HG02610 (cell line): Measurements from ENCODE around the gene HTRA3.

Source experiments
- ATAC-seq: cut with Tn5 transposase; IDR thresholded peaks from one replicate; pipeline ENCODE4 v1.9.1; 2021; ENCODE audit warnings: mild to moderate bottlenecking, moderate library complexity; ENCODE audit not compliant: unreplicated experiment

HTRA3 gene

GRCh38 chr4:8278421-8279287 lies 9.1 kb downstream of the HTRA3 start:
- ATAC-seq: no peak

- no peak for ATAC-seq
Observed at GRCh38 chr4:8279321-8280157, 10.0 kb downstream of the HTRA3 start.

GRCh38 chr4:8280158-8280875 lies 10.8 kb downstream of the HTRA3 start:
- no peak for ATAC-seq

- ATAC-seq: no peak
Observed at GRCh38 chr4:8280876-8281440, 11.4 kb downstream of the HTRA3 start.

GRCh38 chr4:8281519-8282133 lies 12.1 kb downstream of the HTRA3 start:
- ATAC-seq: no peak

- no peak for ATAC-seq
Observed at GRCh38 chr4:8282134-8282641, 12.6 kb downstream of the HTRA3 start.

- no peak for ATAC-seq
Observed at GRCh38 chr4:8282742-8283141, 13.2 kb downstream of the HTRA3 start.

GRCh38 chr4:8283161-8283560 lies 13.6 kb downstream of the HTRA3 start:
- no peak for ATAC-seq

- ATAC-seq: no peak
Observed at GRCh38 chr4:8283631-8284121, 14.1 kb downstream of the HTRA3 start.

GRCh38 chr4:8284391-8284790 lies 14.8 kb downstream of the HTRA3 start:
- ATAC-seq: no peak

- no peak for ATAC-seq
Observed at GRCh38 chr4:8285143-8285975, 15.8 kb downstream of the HTRA3 start.

GRCh38 chr4:8285976-8286718 lies 16.6 kb downstream of the HTRA3 start:
- no peak for ATAC-seq

- ATAC-seq: no peak
Observed at GRCh38 chr4:8286719-8287342, 17.3 kb downstream of the HTRA3 start.

- no peak for ATAC-seq
Observed at GRCh38 chr4:8287343-8288280, 18.1 kb downstream of the HTRA3 start.

- ATAC-seq: no peak
Observed at GRCh38 chr4:8289151-8289750, 19.7 kb downstream of the HTRA3 start.

GRCh38 chr4:8289956-8290700 lies 20.6 kb downstream of the HTRA3 start:
- no peak for ATAC-seq
